A549 (cell line): ENCODE results near the gene SPTBN5. TPM values are rescaled to one million over a fixed set of nuclear protein-coding genes. Genes with fewer than 3 reads are reported as not detected.

Experiments used
- ATAC-seq, 2 experiments: fragments of 200-7000 bp in 1 of 2; fragments of >200 bp in 1 of 2; cut with Nextera tagmentation in 1 of 2; cut with Tn5 transposase in 1 of 2; 3 replicates each; pipeline versions ENCODE4 v1.8.0 to v1.9.1; 2018 to 2020; ENCODE audit warnings: mild to moderate bottlenecking in 1 of 2, moderate library complexity in 1 of 2
- CTCF ChIA-PET: fragments of 300-600 bp; sonication (Branson Sonifier 250); formaldehyde crosslinking; extraction: SDS; loops from one replicate; lab custom pipeline; 2021; ENCODE audit warnings: antibody characterized with exemption, inconsistent platforms; lab: Yijun Ruan, JAX
- POLR2A ChIA-PET: fragments of 350-600 bp; formaldehyde crosslinking; extraction: SDS; loops from one replicate; lab custom pipeline; 2021; ENCODE audit warnings: antibody characterized with exemption, inconsistent platforms; lab: Yijun Ruan, JAX
- DNase-seq, 2 experiments: peaks; one replicate each; pipeline versions ENCODE4 v3.0.0 to v3.0.0-alpha.2; 2011 to 2016; ENCODE audit warnings: low read depth in 1 of 2, low spot score in 1 of 2
- FAIRE-seq: peaks from 2 replicates; lab custom pipeline; 2011; peaks lifted over from hg19 to GRCh38; lab: Jason Lieb, UNC
- H3K27ac ChIP-seq, 2 experiments: fragments of >200 bp; sonication (Bioruptor Twin); formaldehyde crosslinking; 3 replicates each; pipeline ENCODE4 v1.5.1; 2016 to 2017
- H3K4me1 ChIP-seq: fragments of >200 bp; sonication (Bioruptor Twin); formaldehyde crosslinking; 3 replicates; pipeline ENCODE4 v1.6.1; 2016
- H3K4me2 ChIP-seq: fragments of >200 bp; sonication (Bioruptor Twin); formaldehyde crosslinking; 3 replicates; pipeline ENCODE4 v1.6.1; 2016
- H3K4me3 ChIP-seq: fragments of >200 bp; sonication (Bioruptor Twin); formaldehyde crosslinking; 3 replicates; pipeline ENCODE4 v1.5.1; 2016
- H3K9me3 ChIP-seq: fragments of >200 bp; sonication (Bioruptor Twin); formaldehyde crosslinking; 3 replicates; pipeline ENCODE4 v1.6.1; 2016
- ATOH8 ChIP-seq: fragments of 250-450 bp; sonication (Bioruptor Pico); IDR thresholded peaks from 2 replicates; pipeline ENCODE4 v1.5.0; 2020; ENCODE audit warnings: low read depth, mild to moderate bottlenecking, moderate library complexity
- CHD4 ChIP-seq: fragments of 200-600 bp; sonication (generic); IDR thresholded peaks from 2 replicates; pipeline ENCODE4 v1.6.1; 2016; ENCODE audit warnings: antibody characterized with exemption, mild to moderate bottlenecking, borderline replicate concordance
- CTCF ChIP-seq: fragments of >200 bp; sonication (Bioruptor Twin); formaldehyde crosslinking; IDR thresholded peaks from 3 replicates; pipeline ENCODE4 v1.5.1; 2016
- EHMT2 ChIP-seq: fragments of 200-600 bp; sonication (generic); IDR thresholded peaks from 2 replicates; pipeline ENCODE4 v1.6.1; 2016; ENCODE audit warnings: antibody characterized with exemption, low read depth, mild to moderate bottlenecking, moderate library complexity
- ELK1 ChIP-seq: fragments of 150-350 bp; IDR thresholded peaks from 2 replicates; pipeline ENCODE4 v1.6.1; 2014; ENCODE audit warnings: low read depth, mild to moderate bottlenecking, low read length
- FOSL2 ChIP-seq, 2 experiments: fragments of 450-650 bp in 1 of 2; fragments of >200 bp in 1 of 2; sonication (Bioruptor Twin) in 1 of 2; formaldehyde crosslinking; IDR thresholded peaks; 2 replicates each; pipeline versions ENCODE4 v1.5.0 to v1.6.1; 2016 to 2020; ENCODE audit warnings: mild to moderate bottlenecking in 1 of 2, moderate library complexity in 1 of 2
- FOXS1 ChIP-seq: fragments of 250-450 bp; sonication (Bioruptor Pico); IDR thresholded peaks from 2 replicates; pipeline ENCODE4 v1.5.0; 2020; ENCODE audit warnings: mild to moderate bottlenecking, moderate library complexity
- HDAC2 ChIP-seq: fragments of 200-600 bp; sonication (generic); IDR thresholded peaks from 2 replicates; pipeline ENCODE4 v1.6.1; 2016
- HEYL ChIP-seq: fragments of 250-450 bp; sonication (Bioruptor Pico); IDR thresholded peaks from 2 replicates; pipeline ENCODE4 v1.8.0; 2021; ENCODE audit warnings: mild to moderate bottlenecking, moderate library complexity
- JUN ChIP-seq, 2 experiments: fragments of >200 bp; sonication (Bioruptor Twin); formaldehyde crosslinking; IDR thresholded peaks; 2 replicates in 1 of 2; 3 replicates in 1 of 2; pipeline ENCODE4 v1.6.1; 2016 to 2017
- JUNB ChIP-seq: fragments of >200 bp; sonication (Bioruptor Twin); formaldehyde crosslinking; IDR thresholded peaks from 2 replicates; pipeline ENCODE4 v1.6.1; 2016
- KDM5A ChIP-seq: fragments of 200-600 bp; sonication (generic); IDR thresholded peaks from 2 replicates; pipeline ENCODE4 v1.6.1; 2016; ENCODE audit warnings: antibody characterized with exemption, mild to moderate bottlenecking
- MAFK ChIP-seq: fragments of 450-650 bp; IDR thresholded peaks from 2 replicates; pipeline ENCODE4 v1.6.1; 2014; ENCODE audit not compliant: partially characterized antibody
- MAZ ChIP-seq: fragments of 150-350 bp; IDR thresholded peaks from 2 replicates; pipeline ENCODE4 v1.6.1; 2014; ENCODE audit warnings: antibody characterized with exemption, low read depth, low read length, borderline replicate concordance
- MYC ChIP-seq: IDR thresholded peaks from 2 replicates; pipeline ENCODE4 v1.6.1; 2012; ENCODE audit warnings: mild to moderate bottlenecking, inconsistent platforms, low read length, improper control_type of control experiment, borderline replicate concordance
- NFE2L2 ChIP-seq: fragments of 150-350 bp; conservative IDR thresholded peaks from 2 replicates; pipeline ENCODE4 v1.6.1; 2014; ENCODE audit warnings: low read length
- NR3C1 ChIP-seq: fragments of >200 bp; sonication (Bioruptor Twin); formaldehyde crosslinking; IDR thresholded peaks from 3 replicates; pipeline ENCODE4 v1.6.1; 2017
- PHF8 ChIP-seq: fragments of 200-600 bp; sonication (generic); IDR thresholded peaks from 2 replicates; pipeline ENCODE4 v1.6.1; 2016; ENCODE audit warnings: low read depth, mild to moderate bottlenecking, antibody characterized with exemption, moderate library complexity, borderline replicate concordance
- POLR2AphosphoS2 ChIP-seq: conservative IDR thresholded peaks from 2 replicates; pipeline ENCODE4 v1.6.1; 2012; ENCODE audit warnings: low read length, improper control_type of control experiment, inconsistent platforms
- RAD21 ChIP-seq, 2 experiments: fragments of >200 bp in 1 of 2; sonication (Bioruptor Twin) in 1 of 2; formaldehyde crosslinking in 1 of 2; IDR thresholded peaks in 1 of 2; conservative IDR thresholded peaks in 1 of 2; 2 replicates in 1 of 2; 3 replicates in 1 of 2; pipeline ENCODE4 v1.6.1; 2012 to 2018; ENCODE audit warnings: inconsistent platforms in 1 of 2
- SMC3 ChIP-seq: fragments of >200 bp; sonication (Bioruptor Twin); formaldehyde crosslinking; IDR thresholded peaks from 3 replicates; pipeline ENCODE4 v1.6.1; 2018; ENCODE audit warnings: inconsistent platforms
- ZC3H11A ChIP-seq: fragments of 450-650 bp; IDR thresholded peaks from 2 replicates; pipeline ENCODE4 v1.6.1; 2014; ENCODE audit warnings: antibody characterized with exemption, mild to moderate bottlenecking
- ZNF302 ChIP-seq: fragments of 250-450 bp; sonication (Bioruptor Pico); IDR thresholded peaks from 2 replicates; pipeline ENCODE4 v1.9.0; 2021; ENCODE audit warnings: inconsistent platforms, mild to moderate bottlenecking, moderate library complexity
- WGBS: methylation state at CpG from one replicate; pipeline ENCODE4 v1.1.6; 2017; ENCODE audit errors: missing lambda C conversion rate; 5-methylcytosine and 5-hydroxymethylcytosine counted together
- polyA plus RNA-seq, 4 experiments: library from polyadenylated mRNA; depleted of rRNA in 3 of 4; stranded (reverse); fragments of >200 nt; fragmentation: RNase III in 1 of 4; extraction: RNeasy Plus Mini Kit Qiagen cat#74134 plus additional on column Dnase treatment in 1 of 4; gene quantifications; 2 replicates in 3 of 4; 3 replicates in 1 of 4; pipeline ENCODE4 v1.2.3, GENCODE V29; 2011 to 2017

Gene SPTBN5
- polyA plus RNA-seq, 2 of the 4 experiments (the other 2 are of a cell fraction): 0.05 to 0.17 TPM

- POLR2A ChIA-PET: no interaction called here
- Histone ChIP-seq H3K9me3 (no peaks in the 10 kb centered on the region), H3K4me1 (no peaks in the 10 kb centered on the region), H3K4me3 (no peak overlapping the region), H3K27ac (no peak overlapping the region), H3K4me2 (no peak overlapping the region)
- CTCF ChIA-PET: interaction anchor here (1.7 kb wide), 1 partner anchor 59 kb away, joined by 4 read pairs; no protein-coding TSS in a partner anchor
- no peak for ATAC-seq
- no peak for TF ChIP-seq HDAC2
- no peak for TF ChIP-seq SMC3
- no peak for TF ChIP-seq KDM5A
- TF ChIP-seq RAD21 (conservative IDR thresholded peaks at IDR 0.05 in 1 of 2, IDR thresholded peaks at IDR 0.05 in 1 of 2): no peak
- TF ChIP-seq JUNB: no peak
- WGBS: no CpG with 5 or more reads among the region's 12 CpGs
- DNase-seq: no peak
- FAIRE-seq: no peak
Observed at GRCh38 chr15:41844814-41845213, 49.0 kb downstream of the SPTBN5 start.

- ChIA-PET CTCF (interaction anchor here (1.7 kb wide), 1 partner anchor 60 kb away, joined by 4 read pairs; no protein-coding TSS in a partner anchor), POLR2A (no interaction called here)
Observed at GRCh38 chr15:41843571-41843970, 50.3 kb downstream of the SPTBN5 start.

GRCh38 chr15:41842229-41842628, 51.6 kb downstream of the SPTBN5 start:
- TF ChIP-seq FOXS1 (no peak), PHF8 (no peak), MYC (no peak), CTCF (no peak), KDM5A (no peak), JUN (IDR thresholded peaks at IDR 0.05) (no peak), ELK1 (no peak)
- Histone ChIP-seq H3K4me2 (no peak overlapping the region), H3K9me3 (no peaks in the 10 kb centered on the region), H3K4me1 (no peaks in the 10 kb centered on the region), H3K4me3 (no peak overlapping the region), H3K27ac (no peak overlapping the region)
- FAIRE-seq: no peak
- no peak for DNase-seq
- 80% methylated on average over 3 of the region's 12 CpGs for WGBS
- CTCF ChIA-PET: no interaction called here
- ATAC-seq: no peak
- POLR2A ChIA-PET: no interaction called here

More at GRCh38 chr15:41843571-41843970, 50.3 kb downstream of the SPTBN5 start:
- no peaks in the 10 kb centered on the region for H3K9me3 ChIP-seq
- H3K4me3 ChIP-seq: no peak overlapping the region
- no peak overlapping the region for H3K4me2 ChIP-seq
- DNase-seq: no peak
- TF ChIP-seq POLR2AphosphoS2 (no peak), FOXS1 (no peak)
- TF ChIP-seq, all 56 proteins: peak for 0
- Histone ChIP-seq H3K4me1 (no peaks in the 10 kb centered on the region), H3K27ac (no peak overlapping the region)
- 92% methylated on average over 4 of the region's 10 CpGs for WGBS
- no peak for FAIRE-seq
- no peak for ATAC-seq

GRCh38 chr15:41841131-41841530, 52.7 kb downstream of the SPTBN5 start:
- H3K27ac ChIP-seq: no peak overlapping the region
- no peak overlapping the region for H3K4me2 ChIP-seq
- no peaks in the 10 kb centered on the region for H3K9me3 ChIP-seq
- no peaks in the 10 kb centered on the region for H3K4me1 ChIP-seq
- no peak for FAIRE-seq
- DNase-seq: no peak
- 88% methylated on average over 1 of the region's 10 CpGs for WGBS
- POLR2A ChIA-PET: no interaction called here
- no peak for ATAC-seq
- CTCF ChIA-PET: interaction anchor here (1.0 kb wide), 1 partner anchor 64 kb away, joined by 3 read pairs; no protein-coding TSS in a partner anchor
- no peak overlapping the region for H3K4me3 ChIP-seq
- TF ChIP-seq FOSL2 (IDR thresholded peaks at IDR 0.05) (no peak), FOSL2 (CRISPR knock-in tag; IDR thresholded peaks at IDR 0.05) (no peak), HEYL (CRISPR knock-in tag) (no peak), MAFK (no peak), ZC3H11A (no peak), ATOH8 (CRISPR knock-in tag) (no peak), SMC3 (no peak), NFE2L2 (no peak), MAZ (no peak), CHD4 (no peak), NR3C1 (no peak), RAD21 (conservative IDR thresholded peaks at IDR 0.05 in 1 of 2, IDR thresholded peaks at IDR 0.05 in 1 of 2) (no peak), EHMT2 (no peak), ELK1 (no peak), CTCF (no peak), ZNF302 (no peak)
